GM23338 (cell line): Measurements from ENCODE around the gene PPP2R5C. TPM values are rescaled to one million over a fixed set of nuclear protein-coding genes. Genes with fewer than 3 reads are reported as not detected.

Experiments used
- ATAC-seq: fragments of 200-7000 bp; cut with Tn5 transposase; 3 replicates; pipeline ENCODE4 v1.9.1; 2020
- DNase-seq: peaks from one replicate; pipeline ENCODE4 v3.0.0-alpha.2; 2015; ENCODE audit warnings: low spot score
- H2AFZ ChIP-seq: fragments of 200-600 bp; sonication (generic); 2 replicates; pipeline ENCODE4 v1.8.0; 2016; ENCODE audit warnings: antibody characterized with exemption, mild to moderate bottlenecking, moderate library complexity
- H3F3A ChIP-seq: fragments of 200-600 bp; sonication (generic); replicated peaks from 2 replicates; pipeline ENCODE4 v1.8.0; 2017; ENCODE audit warnings: antibody characterized with exemption, mixed run types, low read depth
- H3K27ac ChIP-seq: fragments of 200-600 bp; sonication (generic); 2 replicates; pipeline ENCODE4 v1.6.1; 2016; ENCODE audit warnings: low read depth
- H3K27me3 ChIP-seq: fragments of 200-600 bp; sonication (generic); 2 replicates; pipeline ENCODE4 v1.8.0; 2016; ENCODE audit warnings: mild to moderate bottlenecking, mixed run types, moderate library complexity; ENCODE audit not compliant: insufficient read depth
- H3K36me3 ChIP-seq: fragments of 200-600 bp; sonication (generic); 2 replicates; pipeline ENCODE4 v1.8.0; 2016; ENCODE audit warnings: mild to moderate bottlenecking; ENCODE audit not compliant: insufficient read depth
- H3K4me1 ChIP-seq: fragments of 200-600 bp; sonication (generic); 2 replicates; pipeline ENCODE4 v1.8.0; 2016; ENCODE audit warnings: mild to moderate bottlenecking, moderate library complexity; ENCODE audit not compliant: insufficient read depth
- H3K4me2 ChIP-seq: fragments of 200-600 bp; sonication (generic); 2 replicates; pipeline ENCODE4 v1.7.1; 2017; ENCODE audit warnings: mixed run types
- H3K4me3 ChIP-seq: fragments of 200-600 bp; sonication (generic); 2 replicates; pipeline ENCODE4 v1.6.1; 2016; ENCODE audit warnings: mixed run types
- H3K79me2 ChIP-seq: fragments of 200-600 bp; sonication (generic); replicated peaks from 2 replicates; pipeline ENCODE4 v1.8.0; 2017; ENCODE audit warnings: mild to moderate bottlenecking; ENCODE audit not compliant: insufficient read depth
- H3K9me2 ChIP-seq: fragments of 200-600 bp; sonication (generic); 2 replicates; pipeline ENCODE4 v1.8.0; 2017; ENCODE audit not compliant: insufficient read depth
- H4K20me1 ChIP-seq: fragments of 200-600 bp; sonication (generic); replicated peaks from 2 replicates; pipeline ENCODE4 v1.8.0; 2017; ENCODE audit warnings: mild to moderate bottlenecking; ENCODE audit not compliant: insufficient read depth
- H3K27ac Mint-ChIP-seq: 2 replicates; pipeline ENCODE4 v1.8.0; 2020; ENCODE audit warnings: inconsistent platforms, mild to moderate bottlenecking, moderate library complexity, mixed read lengths
- H3K27me3 Mint-ChIP-seq: 3 replicates; pipeline ENCODE4 v1.8.0; 2022; ENCODE audit warnings: low read depth, mild to moderate bottlenecking, moderate library complexity, mixed read lengths, inconsistent platforms; ENCODE audit not compliant: insufficient read depth, poor library complexity
- H3K36me3 Mint-ChIP-seq: 3 replicates; pipeline ENCODE4 v1.8.0; 2021; ENCODE audit warnings: low read depth, mild to moderate bottlenecking, inconsistent platforms, moderate library complexity, mixed read lengths
- H3K4me1 Mint-ChIP-seq: 3 replicates; pipeline ENCODE4 v1.8.0; 2020; ENCODE audit warnings: mild to moderate bottlenecking, inconsistent platforms, mixed read lengths
- H3K4me3 Mint-ChIP-seq: 3 replicates; pipeline ENCODE4 v1.8.0; 2021; ENCODE audit warnings: moderate library complexity, mild to moderate bottlenecking, inconsistent platforms, mixed read lengths
- H3K9me3 Mint-ChIP-seq: 3 replicates; pipeline ENCODE4 v1.8.0; 2020; ENCODE audit warnings: moderate library complexity, mild to moderate bottlenecking, inconsistent platforms, mixed read lengths
- ETS1 ChIP-seq: IDR thresholded peaks from 2 replicates; pipeline ENCODE4 v1.6.1; 2016; ENCODE audit warnings: antibody characterized with exemption
- EZH2 ChIP-seq: fragments of 200-600 bp; sonication (generic); IDR thresholded peaks from one replicate; pipeline ENCODE4 v1.8.0; 2017; ENCODE audit warnings: antibody characterized with exemption, mild to moderate bottlenecking, low read depth; ENCODE audit not compliant: unreplicated experiment
- EZH2phosphoT487 ChIP-seq: fragments of 200-600 bp; sonication (generic); IDR thresholded peaks from one replicate; pipeline ENCODE4 v1.8.1; 2018; ENCODE audit warnings: antibody characterized with exemption; ENCODE audit not compliant: unreplicated experiment
- NANOG ChIP-seq: IDR thresholded peaks from 2 replicates; pipeline ENCODE4 v1.6.1; 2016; ENCODE audit warnings: antibody characterized with exemption, borderline replicate concordance
- POLR2AphosphoS5 ChIP-seq: IDR thresholded peaks from 2 replicates; pipeline ENCODE4 v1.6.1; 2016; ENCODE audit warnings: antibody characterized with exemption, low read depth
- STAT1 ChIP-seq: IDR thresholded peaks from one replicate; pipeline ENCODE4 v1.6.1; 2016; ENCODE audit warnings: antibody characterized with exemption; ENCODE audit not compliant: unreplicated experiment
- ZNF331 ChIP-seq: fragments of 250-450 bp; sonication (Bioruptor Pico); IDR thresholded peaks from 2 replicates; pipeline ENCODE4 v1.5.0; 2020; ENCODE audit warnings: low read depth, mild to moderate bottlenecking, moderate library complexity
- polyA plus RNA-seq: library from polyadenylated mRNA; unstranded; fragments of >200 nt; fragmentation: Nextera tagmentation; extraction: Ambion mirVana; gene quantifications from 2 replicates; pipeline ENCODE4 v1.2.1, GENCODE V29; 2016
- total RNA-seq: library from RNA; depleted of rRNA; stranded (reverse); fragments of >200 nt; shearing (Covaris generic); gene quantifications from 2 replicates; pipeline ENCODE4 v1.2.3, GENCODE V29; 2014

The PPP2R5C gene
- total and polyA plus RNA-seq, 2 experiments from 2014 or later = 75.4 to 79.7 TPM

GRCh38 chr14:101736071-101736470 lies 25.4 kb upstream of the PPP2R5C start:
- H3K4me2 ChIP-seq = no peak overlapping the region
- H3K27me3 ChIP-seq = no peaks in the 10 kb centered on the region
- H3K36me3 Mint-ChIP-seq = peaks cover 11% of the 10 kb centered on the region; the same call in 2 of the 3 replicates
- H3F3A ChIP-seq = no peaks in the 10 kb centered on the region
- DNase-seq = no peak
- H4K20me1 ChIP-seq = no peaks in the 10 kb centered on the region
- no peaks in the 10 kb centered on the region for H3K9me2 ChIP-seq
- no peak for ATAC-seq
- H3K27ac ChIP-seq = no peak overlapping the region
- no peak overlapping the region for H2AFZ ChIP-seq
- TF ChIP-seq EZH2 (no peak), POLR2AphosphoS5 (no peak), EZH2phosphoT487 (no peak), ETS1 (no peak)
- H3K27ac Mint-ChIP-seq = no peak overlapping the region
- no peak overlapping the region for H3K4me3 Mint-ChIP-seq
- no peak overlapping the region for H3K4me3 ChIP-seq
- peaks cover 5% of the 10 kb centered on the region for H3K27me3 Mint-ChIP-seq
- no peaks in the 10 kb centered on the region for H3K79me2 ChIP-seq
- no peaks in the 10 kb centered on the region for H3K36me3 ChIP-seq
- peaks cover 11% of the 10 kb centered on the region for H3K4me1 ChIP-seq
- H3K4me1 Mint-ChIP-seq = peaks cover 12% of the 10 kb centered on the region
- peaks cover 21% of the 10 kb centered on the region for H3K9me3 Mint-ChIP-seq

GRCh38 chr14:101736585-101736984 lies 24.9 kb upstream of the PPP2R5C start:
- H3K4me1 ChIP-seq = peaks cover 6% of the 10 kb centered on the region
- ATAC-seq (no peak), DNase-seq (no peak)
- Mint-ChIP-seq H3K9me3 (peaks cover 26% of the 10 kb centered on the region), H3K36me3 (peaks cover 14% of the 10 kb centered on the region; the same call in 2 of the 3 replicates), H3K4me3 (no peak overlapping the region), H3K4me1 (peaks cover 7% of the 10 kb centered on the region), H3K27ac (no peak overlapping the region), H3K27me3 (peaks cover 5% of the 10 kb centered on the region)
- no peak overlapping the region for H2AFZ ChIP-seq
- H3K27me3 ChIP-seq = no peaks in the 10 kb centered on the region
- TF ChIP-seq ZNF331 (CRISPR knock-in tag) (no peak), ETS1 (no peak), STAT1 (no peak)
- H3K4me2 ChIP-seq = no peak overlapping the region
- no peaks in the 10 kb centered on the region for H3K9me2 ChIP-seq
- H3K79me2 ChIP-seq = no peaks in the 10 kb centered on the region
- H4K20me1 ChIP-seq = no peaks in the 10 kb centered on the region
- H3K36me3 ChIP-seq = no peaks in the 10 kb centered on the region
- no peak overlapping the region for H3K4me3 ChIP-seq
- no peaks in the 10 kb centered on the region for H3F3A ChIP-seq
- H3K27ac ChIP-seq = no peak overlapping the region

GRCh38 chr14:101737414-101738339 lies 23.8 kb upstream of the PPP2R5C start:
- Histone ChIP-seq H2AFZ (no peak overlapping the region), H3F3A (no peaks in the 10 kb centered on the region), H3K4me3 (no peak overlapping the region), H4K20me1 (no peaks in the 10 kb centered on the region), H3K36me3 (no peaks in the 10 kb centered on the region), H3K27me3 (no peaks in the 10 kb centered on the region), H3K4me2 (no peak overlapping the region), H3K79me2 (no peaks in the 10 kb centered on the region), H3K27ac (no peak overlapping the region), H3K4me1 (no peaks in the 10 kb centered on the region), H3K9me2 (no peaks in the 10 kb centered on the region)
- peaks cover 17% of the 10 kb centered on the region; the same call in 2 of the 3 replicates for H3K36me3 Mint-ChIP-seq
- H3K4me1 Mint-ChIP-seq = no peaks in the 10 kb centered on the region; the same call in 2 of the 3 replicates
- H3K4me3 Mint-ChIP-seq = no peak overlapping the region
- peaks cover 37% of the 10 kb centered on the region for H3K9me3 Mint-ChIP-seq
- ATAC-seq (no peak), DNase-seq (no peak)
- H3K27me3 Mint-ChIP-seq = peaks cover 5% of the 10 kb centered on the region
- no peak overlapping the region for H3K27ac Mint-ChIP-seq
- TF ChIP-seq NANOG = no peak
